Lung (tissue), 12 donors: ENCODE results near the gene KLHL29. TPM values are rescaled to one million over a fixed set of nuclear protein-coding genes. Genes with fewer than 3 reads are reported as not detected.
"Not testable (repeated sequence)": the region's sequence is repeated elsewhere in the genome, so short reads cannot be mapped to it uniquely, and the experiment has no call there.

Experiments used
- ATAC-seq: fragments of 200-7000 bp; cut with Tn5 transposase; one replicate; pipeline ENCODE4 v1.9.1; 2020; ENCODE audit warnings: moderate number of reproducible peaks; ENCODE audit not compliant: insufficient read depth, low FRiP score
- DNase-seq, 3 donors: peaks; one replicate each; pipeline ENCODE4 v3.0.0-alpha.2; 2013 to 2017
- H3K27ac ChIP-seq, 2 donors: one replicate each; pipeline ENCODE4 v1.5.1; 2013; ENCODE audit warnings: mild to moderate bottlenecking in 2 of 2, moderate library complexity in 2 of 2, control low read depth in 1 of 2, inconsistent platforms in 1 of 2, low read depth in 1 of 2, low read length in 1 of 2
- H3K27me3 ChIP-seq, 3 donors: one replicate each; pipeline ENCODE4 v1.5.1; 2013; ENCODE audit warnings: low read length in 2 of 3; ENCODE audit not compliant: control insufficient read depth in 3 of 3, insufficient read depth in 3 of 3
- H3K36me3 ChIP-seq, 4 donors: one replicate each; pipeline ENCODE4 v1.5.1; 2013; ENCODE audit warnings: low read length in 4 of 4, mild to moderate bottlenecking in 1 of 4, moderate library complexity in 1 of 4; ENCODE audit not compliant: control insufficient read depth in 4 of 4, insufficient read depth in 4 of 4
- H3K4me1 ChIP-seq, 5 donors: one replicate each; pipeline ENCODE4 v1.5.1; 2013; ENCODE audit warnings: low read length in 5 of 5, mild to moderate bottlenecking in 2 of 5, moderate library complexity in 1 of 5; ENCODE audit not compliant: control insufficient read depth in 5 of 5, insufficient read depth in 5 of 5
- H3K4me3 ChIP-seq: one replicate; pipeline ENCODE4 v1.5.1; 2013; ENCODE audit warnings: mild to moderate bottlenecking, control low read depth, moderate library complexity
- H3K9ac ChIP-seq, 2 donors: one replicate each; pipeline ENCODE4 v1.5.1; 2013; ENCODE audit warnings: low read length in 2 of 2, control low read depth in 1 of 2; ENCODE audit not compliant: insufficient read depth in 1 of 2
- H3K9me3 ChIP-seq, 4 donors: one replicate each; pipeline ENCODE4 v1.5.1; 2013; ENCODE audit warnings: low read length in 3 of 4, mild to moderate bottlenecking in 1 of 4, moderate library complexity in 1 of 4; ENCODE audit not compliant: control insufficient read depth in 4 of 4, insufficient read depth in 3 of 4
- CTCF ChIP-seq: IDR thresholded peaks from 2 replicates; pipeline ENCODE4 v1.5.1; 2012; ENCODE audit warnings: mild to moderate bottlenecking; ENCODE audit errors: control extremely low read depth, extremely low read depth
- WGBS, 2 donors: extraction: QIAGEN DNeasy Blood & Tissue Kit; methylation state at CpG; one replicate each; pipeline ENCODE4 v1.1.7; 2013; 5-methylcytosine and 5-hydroxymethylcytosine counted together
- polyA plus RNA-seq, 2 donors: library from polyadenylated mRNA; stranded (reverse); fragments of 200-250 nt; gene quantifications; one replicate each; pipeline ENCODE4 v1.2.1, GENCODE V29; 2013
- total RNA-seq, 2 donors: library from RNA; depleted of rRNA in 1 of 2; stranded (reverse); fragments of >200 nt in 1 of 2; gene quantifications; one replicate each; pipeline ENCODE4 v1.2.1, GENCODE V29; 2014 to 2021
- donor health status: control.
- donor health status: control.
- donor health status: Bipolar disorder and iron deficiency.
- donor health status: healthy.
- donor health status: DM: yes; HTN: yes; CAD: no.

The KLHL29 gene
- total and polyA plus RNA-seq, 4 donors: 2.7 to 16.2 (median 3.5) TPM

- Histone ChIP-seq H3K36me3 (peaks cover 0 to 15% (median 3%) of the 10 kb centered on the region in 4 donors), H3K4me1 (peaks cover 0 to 15% (median 0%) of the 10 kb centered on the region in 5 donors), H3K27ac (no peak overlapping the region), H3K9me3 (peaks cover 0 to 4% (median 1%) of the 10 kb centered on the region in 4 donors), H3K9ac (no peak overlapping the region), H3K27me3 (no peaks in the 10 kb centered on the region), H3K4me3 (no peak overlapping the region)
- DNase-seq (no peak), ATAC-seq (no peak)
- WGBS, 2 donors: 94 to 97% methylated on average over 2 of the region's 2 CpGs
- no peak for TF ChIP-seq CTCF
These were observed 336.5 kb downstream of the KLHL29 start for GRCh38 chr2:23721454-23721826.

- TF ChIP-seq CTCF: no peak
- WGBS, 2 donors: 97 to 99% methylated on average over 3 of the region's 3 CpGs
These were observed 337.3 kb downstream of the KLHL29 start for GRCh38 chr2:23722255-23722654.

GRCh38 chr2:23723029-23723428, 338.1 kb downstream of the KLHL29 start:
- DNase-seq, H3K4me3 ChIP-seq, H3K9ac ChIP-seq, H3K9me3 ChIP-seq, H3K27me3 ChIP-seq, ATAC-seq, H3K27ac ChIP-seq: not testable (repeated sequence)
- 97 to 98% methylated on average over 3 of the region's 3 CpGs for WGBS, 2 donors
- Histone ChIP-seq H3K4me1 (peaks cover 0 to 15% (median 0%) of the 10 kb centered on the region in 5 donors), H3K36me3 (peaks cover 0 to 15% (median 4%) of the 10 kb centered on the region in 4 donors)

More at GRCh38 chr2:23722255-23722654, 337.3 kb downstream of the KLHL29 start:
- Histone ChIP-seq H3K4me3 (no peak overlapping the region), H3K9ac (no peak overlapping the region), H3K9me3 (peaks cover 0 to 4% (median 1%) of the 10 kb centered on the region in 4 donors), H3K4me1 (peaks cover 0 to 15% (median 0%) of the 10 kb centered on the region in 5 donors), H3K27ac (no peak overlapping the region), H3K27me3 (no peaks in the 10 kb centered on the region), H3K36me3 (peaks cover 0 to 15% (median 4%) of the 10 kb centered on the region in 4 donors)
- ATAC-seq (no peak), DNase-seq (no peak)

GRCh38 chr2:23734416-23734815, 349.4 kb downstream of the KLHL29 start:
- TF ChIP-seq CTCF: no peak
- H3K27ac ChIP-seq: no peak overlapping the region
- DNase-seq (no peak), ATAC-seq (no peak)
- H3K36me3 ChIP-seq: peaks cover 0 to 4% (median 1%) of the 10 kb centered on the region in 4 donors
- WGBS, 2 donors: 56 to 76% methylated on average over 3 of the region's 3 CpGs
- no peaks in the 10 kb centered on the region for H3K4me1 ChIP-seq
- H3K9ac ChIP-seq: no peak overlapping the region
- H3K4me3 ChIP-seq: no peak overlapping the region
- no peaks in the 10 kb centered on the region for H3K27me3 ChIP-seq
- peaks cover 0 to 2% (median 0%) of the 10 kb centered on the region in 4 donors for H3K9me3 ChIP-seq

- 96 to 97% methylated on average over 9 of the region's 9 CpGs for WGBS, 2 donors
These were observed 351.8 kb downstream of the KLHL29 start for GRCh38 chr2:23736783-23737182.

More at GRCh38 chr2:23736783-23737182, 351.8 kb downstream of the KLHL29 start:
- not testable (repeated sequence) for H3K4me3 ChIP-seq, H3K36me3 ChIP-seq, H3K9ac ChIP-seq, H3K27me3 ChIP-seq, DNase-seq, H3K4me1 ChIP-seq, H3K27ac ChIP-seq, ATAC-seq, H3K9me3 ChIP-seq
